ENCODE results near the gene COL5A1.

The COL5A1 gene

GRCh38 chr9:134676886-134677285, 35.3 kb downstream of the COL5A1 start:
- DNase-seq (ENCODE audit: low read depth, low spot score): no peak
- TF ChIP-seq SUZ12 (IDR thresholded peaks at IDR 0.05; ENCODE audit: extremely low read depth, insufficient read depth, insufficient read length) (no peak), YY1 (IDR thresholded peaks at IDR 0.05; ENCODE audit: insufficient read depth, insufficient read length) (no peak), ZNF274 (IDR thresholded peaks at IDR 0.05; ENCODE audit: low read depth, low read length) (no peak)
- peaks cover 14% of the 10 kb centered on the region for H3K4me1 ChIP-seq (ENCODE audit: insufficient read depth, insufficient read length)
- no peak overlapping the region for H3K4me3 ChIP-seq (ENCODE audit: insufficient read length, low read depth)
- no peaks in the 10 kb centered on the region for H3K27me3 ChIP-seq (ENCODE audit: insufficient read depth, insufficient read length)
- peaks cover 54% of the 10 kb centered on the region for H3K36me3 ChIP-seq (ENCODE audit: insufficient read depth, insufficient read length, low read length)
- H3K9me3 ChIP-seq (ENCODE audit: insufficient read depth, low read length): no peaks in the 10 kb centered on the region
- no peak overlapping the region for H3K9ac ChIP-seq (ENCODE audit: insufficient read length, low read depth)

DNA sequence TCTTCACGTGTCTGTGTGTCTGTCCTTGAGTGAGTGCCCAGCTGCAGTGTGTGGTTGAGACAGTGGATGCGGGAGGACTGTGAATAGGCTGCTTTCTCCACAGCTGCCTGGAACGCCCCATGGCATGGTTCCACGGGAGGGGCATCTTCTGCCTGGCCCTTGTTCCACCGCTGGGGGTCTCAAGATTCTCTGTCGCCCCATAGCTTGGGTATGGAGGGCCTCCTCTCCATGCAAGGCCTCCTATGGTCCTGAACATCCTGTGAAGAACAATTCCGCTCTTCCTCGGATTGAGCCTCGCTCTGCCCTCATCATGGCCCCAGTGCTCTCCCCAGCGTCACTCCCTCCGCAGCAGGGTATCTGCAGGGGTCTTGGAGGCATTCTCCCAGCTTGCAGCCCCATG, 36.1 kb downstream of the COL5A1 start:
- DNase-seq (ENCODE audit: low read depth, low spot score): no peak
- Histone ChIP-seq H3K4me1 (ENCODE audit: insufficient read depth, insufficient read length) (peaks cover 14% of the 10 kb centered on the region), H3K9ac (ENCODE audit: insufficient read length, low read depth) (no peak overlapping the region), H3K4me3 (ENCODE audit: insufficient read length, low read depth) (no peak overlapping the region), H3K36me3 (ENCODE audit: insufficient read depth, insufficient read length, low read length) (peaks cover 58% of the 10 kb centered on the region), H3K27me3 (ENCODE audit: insufficient read depth, insufficient read length) (no peaks in the 10 kb centered on the region), H3K9me3 (ENCODE audit: insufficient read depth, low read length) (no peaks in the 10 kb centered on the region)
- TF ChIP-seq ZNF274 (IDR thresholded peaks at IDR 0.05; ENCODE audit: low read depth, low read length): no peak
- no peak for TF ChIP-seq YY1 (IDR thresholded peaks at IDR 0.05; ENCODE audit: insufficient read depth, insufficient read length)
- TF ChIP-seq SUZ12 (IDR thresholded peaks at IDR 0.05; ENCODE audit: extremely low read depth, insufficient read depth, insufficient read length): no peak

- H3K27me3 ChIP-seq (ENCODE audit: insufficient read depth, insufficient read length): no peaks in the 10 kb centered on the region
- H3K4me3 ChIP-seq (ENCODE audit: insufficient read length, low read depth): no peak overlapping the region
- no peaks in the 10 kb centered on the region for H3K9me3 ChIP-seq (ENCODE audit: insufficient read depth, low read length)
- H3K4me1 ChIP-seq (ENCODE audit: insufficient read depth, insufficient read length): peaks cover 14% of the 10 kb centered on the region
- TF ChIP-seq YY1 (IDR thresholded peaks at IDR 0.05; ENCODE audit: insufficient read depth, insufficient read length) (no peak), SUZ12 (IDR thresholded peaks at IDR 0.05; ENCODE audit: extremely low read depth, insufficient read depth, insufficient read length) (no peak), ZNF274 (IDR thresholded peaks at IDR 0.05; ENCODE audit: low read depth, low read length) (no peak)
- no peak for DNase-seq (ENCODE audit: low read depth, low spot score)
- H3K9ac ChIP-seq (ENCODE audit: insufficient read length, low read depth): no peak overlapping the region
- H3K36me3 ChIP-seq (ENCODE audit: insufficient read depth, insufficient read length, low read length): peaks cover 56% of the 10 kb centered on the region
Observed at GRCh38 chr9:134678206-134678605, 36.6 kb downstream of the COL5A1 start.

- Histone ChIP-seq H3K9me3 (ENCODE audit: insufficient read depth, low read length) (no peaks in the 10 kb centered on the region), H3K36me3 (ENCODE audit: insufficient read depth, insufficient read length, low read length) (peaks cover 57% of the 10 kb centered on the region), H3K27me3 (ENCODE audit: insufficient read depth, insufficient read length) (no peaks in the 10 kb centered on the region), H3K9ac (ENCODE audit: insufficient read length, low read depth) (no peak overlapping the region), H3K4me3 (ENCODE audit: insufficient read length, low read depth) (no peak overlapping the region), H3K4me1 (ENCODE audit: insufficient read depth, insufficient read length) (peaks cover 14% of the 10 kb centered on the region)
- no peak for DNase-seq (ENCODE audit: low read depth, low spot score)
- TF ChIP-seq SUZ12 (IDR thresholded peaks at IDR 0.05; ENCODE audit: extremely low read depth, insufficient read depth, insufficient read length) (no peak), YY1 (IDR thresholded peaks at IDR 0.05; ENCODE audit: insufficient read depth, insufficient read length) (no peak), ZNF274 (IDR thresholded peaks at IDR 0.05; ENCODE audit: low read depth, low read length) (no peak)
Observed at GRCh38 chr9:134678666-134679443, 37.3 kb downstream of the COL5A1 start.

DNA sequence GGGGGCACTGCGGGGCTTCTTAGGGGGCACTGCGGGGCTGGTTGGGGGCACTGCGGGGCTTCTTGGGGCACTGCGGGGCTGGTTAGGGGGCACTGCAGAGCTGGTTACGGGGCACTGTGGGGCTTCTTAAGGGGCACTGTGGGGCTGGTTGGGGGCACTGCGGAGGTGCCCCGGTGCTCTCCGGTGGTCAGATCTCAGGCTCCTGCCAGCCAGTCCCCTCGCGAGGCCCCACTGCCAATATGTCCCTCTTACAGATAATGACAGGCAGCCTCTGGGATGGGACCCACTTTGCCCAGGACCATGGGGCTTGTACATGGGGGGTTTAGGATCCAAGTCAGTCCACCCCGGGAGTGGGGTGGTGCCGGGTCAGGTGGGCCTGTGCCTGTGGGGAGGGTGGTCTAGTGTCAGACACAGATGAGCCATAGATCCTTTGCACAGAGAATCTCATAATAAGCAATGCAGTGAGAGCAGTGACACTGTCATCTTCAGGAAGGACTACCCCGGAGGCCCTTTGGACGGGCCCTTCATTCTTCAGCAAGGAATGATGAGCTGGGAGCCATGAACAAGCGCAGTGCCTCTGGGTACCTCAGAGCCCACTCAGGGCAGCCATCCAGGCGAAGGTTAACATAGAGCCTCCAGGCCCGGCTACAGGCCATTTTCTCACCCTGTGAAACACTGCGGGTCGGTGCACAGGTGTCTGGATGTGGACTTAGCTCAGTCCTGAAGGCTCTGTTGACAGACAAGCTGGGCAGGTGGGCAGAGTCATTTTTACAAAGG, 38.2 kb downstream of the COL5A1 start:
- Histone ChIP-seq H3K9me3 (ENCODE audit: insufficient read depth, low read length) (no peaks in the 10 kb centered on the region), H3K9ac (ENCODE audit: insufficient read length, low read depth) (no peak overlapping the region), H3K27me3 (ENCODE audit: insufficient read depth, insufficient read length) (no peaks in the 10 kb centered on the region), H3K4me1 (ENCODE audit: insufficient read depth, insufficient read length) (peaks cover 14% of the 10 kb centered on the region), H3K4me3 (ENCODE audit: insufficient read length, low read depth) (no peak overlapping the region), H3K36me3 (ENCODE audit: insufficient read depth, insufficient read length, low read length) (peaks cover 62% of the 10 kb centered on the region)
- TF ChIP-seq YY1 (IDR thresholded peaks at IDR 0.05; ENCODE audit: insufficient read depth, insufficient read length): no peak
- no peak for TF ChIP-seq ZNF274 (IDR thresholded peaks at IDR 0.05; ENCODE audit: low read depth, low read length)
- TF ChIP-seq SUZ12 (IDR thresholded peaks at IDR 0.05; ENCODE audit: extremely low read depth, insufficient read depth, insufficient read length): no peak
- no peak for DNase-seq (ENCODE audit: low read depth, low spot score)

DNA sequence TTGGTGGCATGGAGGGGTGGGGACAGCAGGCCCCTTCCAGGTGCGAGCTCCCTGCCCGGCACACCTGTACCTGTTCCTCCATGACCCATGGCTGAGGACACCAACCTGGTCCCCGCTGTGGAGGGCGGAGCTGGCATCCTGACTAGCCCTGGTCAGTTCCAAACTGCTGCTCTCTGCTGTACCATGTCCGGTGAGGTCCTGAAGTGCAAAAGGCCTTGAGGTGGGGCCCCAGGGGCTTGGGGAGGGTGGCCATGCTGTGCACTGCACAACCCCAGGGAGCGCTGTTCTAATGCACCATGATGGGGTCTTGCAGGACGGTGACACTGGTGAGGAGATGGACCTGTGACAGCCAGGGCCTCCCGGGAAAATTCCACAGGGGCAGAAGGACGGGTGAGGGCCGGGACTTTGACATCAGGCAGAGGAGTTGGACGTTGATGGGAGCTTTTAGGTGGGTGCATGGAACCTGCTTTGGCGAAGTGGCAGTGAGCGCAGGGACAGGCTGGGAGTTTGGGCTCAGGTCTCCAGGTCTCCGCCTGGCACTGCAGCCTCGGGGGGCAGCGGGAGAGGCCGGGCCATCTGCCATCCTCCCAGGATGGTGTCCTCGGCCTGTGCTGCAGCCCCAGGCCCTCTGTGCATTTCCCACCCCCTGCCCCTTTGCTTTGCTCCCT, 38.9 kb downstream of the COL5A1 start:
- no peaks in the 10 kb centered on the region for H3K9me3 ChIP-seq (ENCODE audit: insufficient read depth, low read length)
- H3K27me3 ChIP-seq (ENCODE audit: insufficient read depth, insufficient read length): no peaks in the 10 kb centered on the region
- no peak for TF ChIP-seq SUZ12 (IDR thresholded peaks at IDR 0.05; ENCODE audit: extremely low read depth, insufficient read depth, insufficient read length)
- no peak for TF ChIP-seq YY1 (IDR thresholded peaks at IDR 0.05; ENCODE audit: insufficient read depth, insufficient read length)
- no peak for TF ChIP-seq ZNF274 (IDR thresholded peaks at IDR 0.05; ENCODE audit: low read depth, low read length)
- no peak for DNase-seq (ENCODE audit: low read depth, low spot score)
- peaks cover 14% of the 10 kb centered on the region for H3K4me1 ChIP-seq (ENCODE audit: insufficient read depth, insufficient read length)
- no peak overlapping the region for H3K4me3 ChIP-seq (ENCODE audit: insufficient read length, low read depth)
- no peak overlapping the region for H3K9ac ChIP-seq (ENCODE audit: insufficient read length, low read depth)
- H3K36me3 ChIP-seq (ENCODE audit: insufficient read depth, insufficient read length, low read length): peaks cover 66% of the 10 kb centered on the region
